Measurements from ENCODE around the gene TTLL5.

GRCh38 chr14:75941030-75941429, 280.0 kb downstream of the TTLL5 start:
- TF ChIP-seq CTCF (IDR thresholded peaks at IDR 0.05): no peak
- TF ChIP-seq FOSB (CRISPR knock-in tag; IDR thresholded peaks at IDR 0.05): no peak
- no peak for TF ChIP-seq POLR2AphosphoS2 (conservative IDR thresholded peaks at IDR 0.05; ENCODE audit: low read length)
- no peak for TF ChIP-seq PHF8 (IDR thresholded peaks at IDR 0.05; ENCODE audit: borderline replicate concordance, low read depth)
- no peak for TF ChIP-seq JUN (IDR thresholded peaks at IDR 0.05)
- TF ChIP-seq CBX8 (IDR thresholded peaks at IDR 0.05): no peak
- no peak for TF ChIP-seq EP300 (IDR thresholded peaks at IDR 0.05)
- no peak for TF ChIP-seq POLR2A (IDR thresholded peaks at IDR 0.05; ENCODE audit: low read length)
- TF ChIP-seq REST (IDR thresholded peaks at IDR 0.05): no peak
- no peak for TF ChIP-seq MAX (IDR thresholded peaks at IDR 0.05)
- no peak for TF ChIP-seq CEBPB (IDR thresholded peaks at IDR 0.05)
- TF ChIP-seq RAD21 (conservative IDR thresholded peaks at IDR 0.05 in 1 of 2, IDR thresholded peaks at IDR 0.05 in 1 of 2): no peak
- TF ChIP-seq RCOR1 (IDR thresholded peaks at IDR 0.05; ENCODE audit: low read depth, low read length): no peak
- no peak for TF ChIP-seq HOXB5 (CRISPR knock-in tag; IDR thresholded peaks at IDR 0.05)

Measured in A549 (cell line).